HepG2 (cell line): ENCODE measurements around the gene DHX16. TPM values are rescaled to one million over a fixed set of nuclear protein-coding genes. Genes with fewer than 3 reads are reported as not detected.

Source experiments
- ETV6 ChIP-seq: sonication (generic); formaldehyde crosslinking; conservative IDR thresholded peaks from 2 replicates; pipeline ENCODE4 v1.4.0; 2020; ENCODE audit warnings: missing genetic modification reagents
- KAT8 ChIP-seq: IDR thresholded peaks from 2 replicates; pipeline ENCODE4 v1.6.1; 2016; ENCODE audit warnings: missing genetic modification reagents, missing compliant biosample characterization
- ZNF382 ChIP-seq: sonication (generic); formaldehyde crosslinking; IDR thresholded peaks from 2 replicates; pipeline ENCODE4 v1.5.0; 2020; ENCODE audit warnings: missing genetic modification reagents, mild to moderate bottlenecking, borderline replicate concordance
- ZNF709 ChIP-seq: sonication (generic); formaldehyde crosslinking; IDR thresholded peaks from 2 replicates; pipeline ENCODE4 v1.5.0; 2020; ENCODE audit warnings: mild to moderate bottlenecking, missing genetic modification reagents
- polyA plus RNA-seq, 8 experiments: library from polyadenylated mRNA; depleted of rRNA in 3 of 8; stranded (reverse) in 7 of 8; unstranded in 1 of 8; fragments of >200 nt; fragmentation: Illumina TruSeq in 4 of 8; extraction: Trizol in 4 of 8; gene quantifications; 2 replicates each; pipeline versions ENCODE4 v1.2.1 to v1.2.3, GENCODE V29; 2011 to 2016; ENCODE audit warnings: low read depth in 4 of 8, missing spikeins in 1 of 8, mixed read lengths in 1 of 8; ENCODE audit not compliant: insufficient read depth in 1 of 8
- total RNA-seq, 5 experiments: library from RNA; depleted of rRNA; stranded (reverse); fragments of >200 nt; fragmentation: Illumina TruSeq; extraction: Trizol; gene quantifications; 2 replicates each; pipeline ENCODE4 v1.2.3, GENCODE V29; 2016; ENCODE audit warnings: low read depth in 1 of 5
- TF ChIP-seq, protein P1 (sequence below): IDR thresholded peaks from 2 replicates; pipeline ENCODE4 v1.6.1; 2016; ENCODE audit warnings: low read depth, borderline replicate concordance
- TF ChIP-seq, protein P2 (sequence below): sonication (generic); formaldehyde crosslinking; IDR thresholded peaks from 2 replicates; pipeline ENCODE4 v1.4.0; 2020; ENCODE audit warnings: mild to moderate bottlenecking, missing genetic modification reagents
- TF ChIP-seq, protein P3 (sequence below), 2 experiments: sonication (generic) in 1 of 2; formaldehyde crosslinking in 1 of 2; IDR thresholded peaks; 2 replicates each; pipeline versions ENCODE4 v1.6.1 to v1.9.0; 2014 to 2022; ENCODE audit warnings: antibody characterized with exemption in 1 of 2, borderline replicate concordance in 1 of 2, inconsistent platforms in 1 of 2, low read depth in 1 of 2, missing genetic modification reagents in 1 of 2
- TF ChIP-seq, protein P4 (sequence below): sonication (generic); formaldehyde crosslinking; IDR thresholded peaks from 2 replicates; pipeline ENCODE4 v1.5.0; 2020; ENCODE audit warnings: missing genetic modification reagents
- TF ChIP-seq, protein P5 (sequence below): sonication (generic); formaldehyde crosslinking; IDR thresholded peaks from 2 replicates; pipeline ENCODE4 v1.8.0; 2022; ENCODE audit warnings: mild to moderate bottlenecking, missing genetic modification reagents, moderate library complexity

DHX16 gene
- total and polyA plus RNA-seq, 2 of the 13 experiments (the other 11 are each of a cell fraction or from before 2014, with no cell fraction given): 57.0 to 58.5 TPM

DNA sequence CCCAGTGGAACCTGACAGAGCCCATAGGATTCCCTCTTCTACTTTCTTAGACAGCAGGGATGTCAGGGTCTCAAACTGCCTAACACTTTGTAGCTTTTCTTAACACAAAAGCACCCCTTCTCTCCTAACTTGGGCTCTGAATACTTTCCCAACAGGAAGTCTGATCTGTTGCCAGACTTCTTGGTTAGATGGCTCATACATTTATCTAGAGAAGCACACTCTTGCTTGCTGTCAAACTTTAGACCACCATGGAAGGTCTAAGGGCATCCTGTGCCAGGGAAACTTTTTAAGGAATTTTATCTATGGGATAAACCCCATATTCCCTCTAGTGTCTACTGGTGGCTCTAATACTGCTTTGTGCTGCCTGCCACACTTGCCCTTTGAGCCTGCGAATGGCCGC is 29.1 kb downstream of the DHX16 start (continued):
- TF ChIP-seq, protein P1, sequence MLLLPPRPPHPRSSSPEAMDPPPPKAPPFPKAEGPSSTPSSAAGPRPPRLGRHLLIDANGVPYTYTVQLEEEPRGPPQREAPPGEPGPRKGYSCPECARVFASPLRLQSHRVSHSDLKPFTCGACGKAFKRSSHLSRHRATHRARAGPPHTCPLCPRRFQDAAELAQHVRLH: no peak
- TF ChIP-seq KAT8 (CRISPR knock-in tag): no peak
- TF ChIP-seq, protein P2, sequence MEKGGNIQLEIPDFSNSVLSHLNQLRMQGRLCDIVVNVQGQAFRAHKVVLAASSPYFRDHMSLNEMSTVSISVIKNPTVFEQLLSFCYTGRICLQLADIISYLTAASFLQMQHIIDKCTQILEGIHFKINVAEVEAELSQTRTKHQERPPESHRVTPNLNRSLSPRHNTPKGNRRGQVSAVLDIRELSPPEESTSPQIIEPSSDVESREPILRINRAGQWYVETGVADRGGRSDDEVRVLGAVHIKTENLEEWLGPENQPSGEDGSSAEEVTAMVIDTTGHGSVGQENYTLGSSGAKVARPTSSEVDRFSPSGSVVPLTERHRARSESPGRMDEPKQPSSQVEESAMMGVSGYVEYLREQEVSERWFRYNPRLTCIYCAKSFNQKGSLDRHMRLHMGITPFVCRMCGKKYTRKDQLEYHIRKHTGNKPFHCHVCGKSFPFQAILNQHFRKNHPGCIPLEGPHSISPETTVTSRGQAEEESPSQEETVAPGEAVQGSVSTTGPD (CRISPR knock-in tag): no peak
- TF ChIP-seq, protein P3, sequence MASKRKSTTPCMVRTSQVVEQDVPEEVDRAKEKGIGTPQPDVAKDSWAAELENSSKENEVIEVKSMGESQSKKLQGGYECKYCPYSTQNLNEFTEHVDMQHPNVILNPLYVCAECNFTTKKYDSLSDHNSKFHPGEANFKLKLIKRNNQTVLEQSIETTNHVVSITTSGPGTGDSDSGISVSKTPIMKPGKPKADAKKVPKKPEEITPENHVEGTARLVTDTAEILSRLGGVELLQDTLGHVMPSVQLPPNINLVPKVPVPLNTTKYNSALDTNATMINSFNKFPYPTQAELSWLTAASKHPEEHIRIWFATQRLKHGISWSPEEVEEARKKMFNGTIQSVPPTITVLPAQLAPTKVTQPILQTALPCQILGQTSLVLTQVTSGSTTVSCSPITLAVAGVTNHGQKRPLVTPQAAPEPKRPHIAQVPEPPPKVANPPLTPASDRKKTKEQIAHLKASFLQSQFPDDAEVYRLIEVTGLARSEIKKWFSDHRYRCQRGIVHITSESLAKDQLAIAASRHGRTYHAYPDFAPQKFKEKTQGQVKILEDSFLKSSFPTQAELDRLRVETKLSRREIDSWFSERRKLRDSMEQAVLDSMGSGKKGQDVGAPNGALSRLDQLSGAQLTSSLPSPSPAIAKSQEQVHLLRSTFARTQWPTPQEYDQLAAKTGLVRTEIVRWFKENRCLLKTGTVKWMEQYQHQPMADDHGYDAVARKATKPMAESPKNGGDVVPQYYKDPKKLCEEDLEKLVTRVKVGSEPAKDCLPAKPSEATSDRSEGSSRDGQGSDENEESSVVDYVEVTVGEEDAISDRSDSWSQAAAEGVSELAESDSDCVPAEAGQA (IDR thresholded peaks at IDR 0.05; ENCODE audit: low read depth): no peak
- TF ChIP-seq, protein P3 (CRISPR knock-in tag; IDR thresholded peaks at IDR 0.05; ENCODE audit: borderline replicate concordance): no peak
- TF ChIP-seq ZNF382 (CRISPR knock-in tag): no peak
- no peak for TF ChIP-seq ETV6
- TF ChIP-seq, protein P4, sequence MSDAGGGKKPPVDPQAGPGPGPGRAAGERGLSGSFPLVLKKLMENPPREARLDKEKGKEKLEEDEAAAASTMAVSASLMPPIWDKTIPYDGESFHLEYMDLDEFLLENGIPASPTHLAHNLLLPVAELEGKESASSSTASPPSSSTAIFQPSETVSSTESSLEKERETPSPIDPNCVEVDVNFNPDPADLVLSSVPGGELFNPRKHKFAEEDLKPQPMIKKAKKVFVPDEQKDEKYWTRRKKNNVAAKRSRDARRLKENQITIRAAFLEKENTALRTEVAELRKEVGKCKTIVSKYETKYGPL (CRISPR knock-in tag): no peak
- TF ChIP-seq, protein P5, sequence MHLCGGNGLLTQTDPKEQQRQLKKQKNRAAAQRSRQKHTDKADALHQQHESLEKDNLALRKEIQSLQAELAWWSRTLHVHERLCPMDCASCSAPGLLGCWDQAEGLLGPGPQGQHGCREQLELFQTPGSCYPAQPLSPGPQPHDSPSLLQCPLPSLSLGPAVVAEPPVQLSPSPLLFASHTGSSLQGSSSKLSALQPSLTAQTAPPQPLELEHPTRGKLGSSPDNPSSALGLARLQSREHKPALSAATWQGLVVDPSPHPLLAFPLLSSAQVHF: no peak
- no peak for TF ChIP-seq ZNF709 (CRISPR knock-in tag)
